GM19328 (cell line): ENCODE results near the gene HOXB7.

Source experiments
- ATAC-seq: cut with Tn5 transposase; IDR thresholded peaks from one replicate; pipeline ENCODE4 v1.9.1; 2021; ENCODE audit warnings: mild to moderate bottlenecking, moderate library complexity; ENCODE audit not compliant: unreplicated experiment

Gene HOXB7

GRCh38 chr17:48569674-48570324 lies 41.0 kb downstream of the HOXB7 start:
- ATAC-seq = no peak

GRCh38 chr17:48569240-48569582 lies 41.6 kb downstream of the HOXB7 start:
- ATAC-seq = no peak

GRCh38 chr17:48568499-48569239 lies 42.1 kb downstream of the HOXB7 start:
- no peak for ATAC-seq

- ATAC-seq = no peak
Observed at GRCh38 chr17:48567646-48568354, 43.0 kb downstream of the HOXB7 start.

- no peak for ATAC-seq
Observed at GRCh38 chr17:48567209-48567608, 43.6 kb downstream of the HOXB7 start.

- ATAC-seq = no peak
Observed at GRCh38 chr17:48566717-48567116, 44.1 kb downstream of the HOXB7 start.

GRCh38 chr17:48565925-48566710 lies 44.7 kb downstream of the HOXB7 start:
- no peak for ATAC-seq

GRCh38 chr17:48565022-48565554 lies 45.7 kb downstream of the HOXB7 start:
- ATAC-seq = no peak

GRCh38 chr17:48564188-48565021 lies 46.4 kb downstream of the HOXB7 start:
- no peak for ATAC-seq

GRCh38 chr17:48563867-48564187 lies 47.0 kb downstream of the HOXB7 start:
- ATAC-seq = no peak

- no peak for ATAC-seq
Observed at GRCh38 chr17:48563385-48563838, 47.4 kb downstream of the HOXB7 start.

GRCh38 chr17:48562934-48563333 lies 47.9 kb downstream of the HOXB7 start:
- no peak for ATAC-seq

- ATAC-seq = no peak
Observed at GRCh38 chr17:48561884-48562810, 48.7 kb downstream of the HOXB7 start.

GRCh38 chr17:48559840-48560817 lies 50.7 kb downstream of the HOXB7 start:
- no peak for ATAC-seq

GRCh38 chr17:48559122-48559839 lies 51.5 kb downstream of the HOXB7 start:
- ATAC-seq = no peak

GRCh38 chr17:48558831-48559121 lies 52.0 kb downstream of the HOXB7 start:
- no peak for ATAC-seq

- ATAC-seq = no peak
Observed at GRCh38 chr17:48558057-48558830, 52.6 kb downstream of the HOXB7 start.
